ENCODE results near the gene COX19.
"Not testable (repeated sequence)": the region's sequence is repeated elsewhere in the genome, so short reads cannot be mapped to it uniquely, and the experiment has no call there.

COX19 gene

DNA sequence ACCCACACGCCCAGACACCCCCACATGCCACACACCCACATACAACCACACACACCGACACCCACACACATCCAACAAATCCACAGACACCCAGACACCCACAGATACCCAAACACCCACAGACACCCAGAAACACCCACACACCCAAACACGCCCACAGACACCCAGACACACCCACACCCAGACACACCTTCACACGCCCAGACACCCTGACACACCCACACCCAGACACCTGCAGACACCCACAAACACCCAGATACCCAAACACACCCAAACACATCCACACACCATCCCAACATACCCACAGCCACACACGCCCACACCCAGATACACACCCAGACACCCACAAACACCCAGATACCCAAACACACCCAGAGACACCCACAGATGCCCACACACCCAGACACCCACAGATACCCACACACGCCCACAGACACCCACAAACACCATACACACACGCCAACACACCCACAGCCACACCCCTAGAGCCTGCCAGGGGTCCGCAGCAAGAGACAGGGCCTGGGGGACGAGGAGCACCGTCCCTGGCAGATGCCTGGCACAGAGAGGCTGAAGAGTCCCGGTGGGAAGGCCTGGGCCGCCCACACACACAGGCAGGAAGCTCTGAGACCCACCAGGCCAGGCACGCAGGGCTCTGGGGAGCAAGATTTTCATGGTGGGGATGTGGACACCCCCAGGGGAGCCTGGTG lies 36.1 kb upstream of the COX19 start:
- in situ Hi-C loops (cut with MboI; ENCODE audit: low sequenced_read_pairs) = no loop called here

DNA sequence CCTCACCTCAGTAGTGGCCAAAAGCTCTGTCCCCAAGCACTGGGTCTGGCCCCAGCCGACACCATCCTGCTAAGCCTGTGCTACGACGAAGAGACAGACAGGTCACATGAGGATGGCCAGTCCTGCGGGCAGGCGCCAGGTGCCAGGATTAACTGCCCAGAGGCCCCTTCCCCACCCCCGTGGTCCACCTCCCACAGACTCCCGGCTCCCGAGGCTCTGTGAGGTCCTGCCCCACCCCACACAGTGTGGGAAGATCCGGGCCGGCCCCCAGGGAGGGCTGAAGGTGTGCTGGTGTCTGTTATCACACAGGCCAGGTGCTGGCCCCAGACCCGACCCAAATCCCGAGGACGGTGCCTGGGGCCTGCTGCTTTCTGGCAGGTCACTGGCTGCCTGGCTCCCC lies 34.9 kb upstream of the COX19 start:
- in situ Hi-C loops (cut with MboI; ENCODE audit: low sequenced_read_pairs) = no loop called here

DNA sequence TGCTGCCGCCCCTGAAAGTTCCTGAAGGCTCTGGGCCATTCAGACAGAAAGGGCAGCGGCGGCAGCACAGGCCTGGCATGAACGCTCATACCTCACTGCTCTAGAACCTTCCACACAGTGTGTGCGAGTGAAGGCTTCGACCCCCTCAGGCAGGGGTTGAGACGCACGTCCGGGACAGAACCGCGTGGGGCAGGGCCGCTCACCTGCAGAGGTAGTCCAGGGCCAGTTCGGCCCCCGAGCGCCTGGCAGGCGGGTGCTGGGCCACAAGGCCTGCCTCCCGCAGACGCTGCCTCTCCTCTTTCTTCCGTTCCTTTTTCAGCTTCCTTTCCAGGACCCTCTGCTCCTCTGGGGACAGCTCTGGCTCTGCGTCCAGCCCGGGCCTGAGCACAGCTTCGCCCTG lies 34.4 kb upstream of the COX19 start:
- in situ Hi-C loops (cut with MboI; ENCODE audit: low sequenced_read_pairs) = no loop called here

DNA sequence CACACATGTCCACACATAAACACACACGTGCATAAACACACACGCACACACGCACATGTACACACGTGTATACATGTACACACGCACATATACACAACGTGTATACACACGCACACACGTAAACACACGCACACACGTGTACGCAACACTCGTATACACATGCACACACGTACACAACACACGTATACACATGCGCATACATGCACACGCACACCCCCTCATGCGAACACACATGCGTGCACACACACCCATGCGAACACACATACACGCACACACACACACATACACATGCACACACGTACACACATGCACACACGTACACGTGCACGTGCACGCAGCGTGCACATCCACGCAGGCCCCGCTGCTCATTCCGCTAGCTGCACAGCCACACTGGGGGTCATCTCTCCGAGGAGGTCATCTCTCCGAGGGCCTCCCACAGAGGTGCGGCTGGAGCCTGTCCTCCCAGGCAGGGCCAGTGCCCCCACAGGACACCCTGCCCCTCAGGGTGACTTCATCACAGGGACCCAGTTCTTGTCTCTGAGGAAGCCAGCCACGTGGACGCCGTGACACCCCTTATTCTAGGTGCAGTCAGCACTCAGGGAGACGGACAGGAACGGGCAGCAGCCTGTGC lies 33.5 kb upstream of the COX19 start:
- in situ Hi-C loops (cut with MboI; ENCODE audit: low sequenced_read_pairs) = no loop called here

DNA sequence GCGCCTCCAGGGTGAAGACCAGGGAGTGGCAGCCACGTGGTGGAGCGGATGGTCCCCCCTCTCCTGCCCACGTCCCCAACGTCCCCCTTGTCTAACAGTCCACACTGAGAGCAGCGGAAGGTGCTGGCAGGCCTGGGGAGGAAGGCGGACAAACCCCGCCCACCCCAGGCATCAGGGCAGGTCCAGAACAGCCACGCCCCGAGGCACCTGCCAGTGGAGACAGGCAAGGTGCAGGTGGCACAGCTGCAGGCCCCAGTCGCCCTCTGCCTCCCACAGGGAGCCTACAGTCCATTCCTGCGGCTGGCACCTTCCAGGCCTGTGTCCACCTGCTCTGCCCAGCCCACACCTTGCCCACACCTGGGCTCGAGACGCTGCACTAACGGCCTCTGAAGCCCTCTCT lies 32.6 kb upstream of the COX19 start:
- in situ Hi-C loops (cut with MboI; ENCODE audit: low sequenced_read_pairs) = no loop called here

DNA sequence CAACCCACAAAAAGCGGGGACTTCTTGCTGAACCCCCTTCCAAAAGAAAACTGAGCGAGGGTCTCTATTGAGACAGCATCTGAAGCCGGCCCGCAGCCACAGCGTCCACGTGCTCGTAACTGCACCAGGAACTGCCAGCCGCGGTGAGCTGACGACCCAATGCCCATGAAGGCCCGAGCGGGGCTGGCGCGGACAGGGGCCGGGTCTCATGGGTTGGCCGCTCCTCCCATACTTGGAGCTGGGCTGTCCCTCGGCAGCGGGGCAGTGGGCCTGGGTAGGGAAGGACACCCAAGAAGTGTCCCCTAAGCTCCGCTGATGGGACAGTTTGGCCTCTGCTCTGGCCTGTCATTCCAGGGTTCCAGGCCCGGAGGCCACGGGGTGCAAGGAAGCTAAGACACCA lies 30.0 kb upstream of the COX19 start:
- in situ Hi-C loops (cut with MboI; ENCODE audit: low sequenced_read_pairs) = no loop called here

DNA sequence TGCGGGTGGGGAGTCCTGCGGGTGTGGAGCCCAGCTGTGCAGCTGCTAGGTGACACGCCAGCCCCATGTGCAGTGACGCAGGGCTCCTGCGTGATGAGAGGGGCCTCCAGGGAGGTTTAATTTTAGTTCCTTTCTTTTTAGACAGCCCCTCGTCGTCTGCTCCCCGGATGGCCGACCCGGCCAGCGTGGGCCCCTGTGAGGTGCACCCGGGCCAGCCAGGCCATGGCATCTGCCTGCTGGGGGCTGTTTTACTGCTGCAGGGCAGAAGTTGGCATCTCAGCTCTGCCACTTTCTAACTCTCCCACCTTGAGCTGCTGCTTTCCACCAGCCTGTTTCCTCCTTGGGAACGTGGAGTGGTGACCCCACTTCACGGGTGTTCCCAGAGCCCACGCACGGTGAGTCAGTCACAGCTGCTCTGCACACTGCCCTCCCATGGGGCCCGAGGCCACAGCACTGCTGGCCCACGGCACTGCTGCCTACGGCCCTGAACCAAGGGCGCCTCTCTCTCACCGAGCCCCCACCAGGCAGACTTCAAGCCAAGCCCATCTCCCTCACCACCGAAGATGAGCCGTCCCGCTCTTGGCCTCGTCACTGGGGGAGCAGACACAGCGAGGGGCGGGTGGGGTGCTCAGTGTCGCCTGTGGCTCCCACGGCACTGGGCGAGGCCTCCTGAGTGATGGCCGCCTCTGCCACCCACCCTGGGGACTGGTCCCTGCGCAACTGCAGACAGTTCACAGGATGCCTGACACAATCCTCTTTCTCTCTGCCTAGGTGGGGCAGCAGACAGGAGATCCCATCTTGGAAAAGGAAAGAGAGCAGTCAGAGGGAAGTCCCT lies 28.9 kb upstream of the COX19 start:
- in situ Hi-C loops (cut with MboI; ENCODE audit: low sequenced_read_pairs) = no loop called here

DNA sequence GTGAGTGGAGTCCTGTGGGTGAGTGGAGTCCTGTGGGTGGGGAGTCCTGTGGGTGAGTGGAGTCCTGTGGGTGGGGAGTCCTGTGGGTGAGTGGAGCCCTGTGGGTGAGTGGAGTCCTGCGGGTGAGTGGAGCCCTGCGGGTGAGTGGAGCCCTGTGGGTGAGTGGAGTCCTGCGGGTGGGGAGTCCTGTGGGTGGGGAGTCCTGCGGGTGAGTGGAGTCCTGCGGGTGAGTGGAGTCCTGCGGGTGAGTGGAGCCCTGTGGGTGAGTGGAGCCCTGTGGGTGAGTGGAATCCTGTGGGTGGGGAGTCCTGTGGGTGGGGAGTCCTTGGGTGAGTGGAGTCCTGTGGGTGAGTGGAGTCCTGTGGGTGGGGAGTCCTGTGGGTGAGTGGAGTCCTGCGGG lies 27.1 kb upstream of the COX19 start:
- in situ Hi-C loops (cut with MboI; ENCODE audit: low sequenced_read_pairs) = not testable (repeated sequence)

DNA sequence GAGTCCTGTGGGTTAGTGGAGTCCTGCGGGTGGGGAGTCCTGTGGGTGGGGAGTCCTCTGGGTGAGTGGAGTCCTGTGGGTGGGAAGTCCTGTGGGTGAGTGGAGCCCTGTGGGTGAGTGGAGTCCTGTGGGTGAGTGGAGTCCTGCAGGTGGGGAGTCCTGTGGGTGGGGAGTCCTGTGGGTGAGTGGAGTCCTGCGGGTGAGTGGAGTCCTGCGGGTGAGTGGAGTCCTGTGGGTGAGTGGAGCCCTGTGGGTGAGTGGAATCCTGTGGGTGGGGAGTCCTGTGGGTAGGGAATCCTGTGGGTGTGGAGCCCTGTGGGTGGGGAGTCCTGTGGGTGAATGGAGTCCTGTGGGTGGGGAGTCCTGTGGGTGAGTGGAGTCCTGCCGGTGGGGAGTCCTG lies 26.7 kb upstream of the COX19 start:
- in situ Hi-C loops (cut with MboI; ENCODE audit: low sequenced_read_pairs) = not testable (repeated sequence)

DNA sequence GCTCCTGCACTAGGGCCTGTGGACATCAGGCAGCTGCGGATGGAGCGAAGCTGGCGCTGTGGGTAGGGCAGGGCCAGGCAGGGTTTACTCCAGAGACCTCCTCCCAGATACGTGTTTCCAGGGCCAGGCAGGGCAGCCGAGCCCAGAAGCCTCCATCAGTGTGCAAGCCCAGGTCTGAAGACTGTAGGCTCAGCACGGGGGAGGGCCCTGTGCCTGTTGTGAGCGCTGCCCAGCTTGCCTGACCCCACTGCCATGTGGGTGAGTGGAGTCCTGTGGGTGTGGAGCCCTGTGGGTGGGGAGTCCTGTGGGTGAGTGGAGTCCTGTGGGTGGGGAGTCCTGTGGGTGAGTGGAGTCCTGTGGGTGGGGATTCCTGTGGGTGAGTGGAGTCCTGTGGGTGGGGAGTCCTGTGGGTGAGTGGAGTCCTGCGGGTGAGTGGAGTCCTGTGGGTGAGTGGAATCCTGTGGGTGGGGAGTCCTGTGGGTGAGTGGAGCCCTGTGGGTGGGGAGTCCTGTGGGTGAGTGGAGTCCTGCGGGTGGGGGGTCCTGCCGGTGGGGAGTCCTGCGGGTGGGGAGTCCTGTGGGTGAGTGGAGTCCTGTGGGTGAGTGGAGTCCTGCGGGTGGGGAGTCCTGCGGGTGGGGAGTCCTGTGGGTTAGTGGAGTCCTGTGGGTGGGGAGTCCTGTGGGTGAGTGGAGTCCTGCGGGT lies 25.9 kb upstream of the COX19 start:
- in situ Hi-C loops (cut with MboI; ENCODE audit: low sequenced_read_pairs) = not testable (repeated sequence)

DNA sequence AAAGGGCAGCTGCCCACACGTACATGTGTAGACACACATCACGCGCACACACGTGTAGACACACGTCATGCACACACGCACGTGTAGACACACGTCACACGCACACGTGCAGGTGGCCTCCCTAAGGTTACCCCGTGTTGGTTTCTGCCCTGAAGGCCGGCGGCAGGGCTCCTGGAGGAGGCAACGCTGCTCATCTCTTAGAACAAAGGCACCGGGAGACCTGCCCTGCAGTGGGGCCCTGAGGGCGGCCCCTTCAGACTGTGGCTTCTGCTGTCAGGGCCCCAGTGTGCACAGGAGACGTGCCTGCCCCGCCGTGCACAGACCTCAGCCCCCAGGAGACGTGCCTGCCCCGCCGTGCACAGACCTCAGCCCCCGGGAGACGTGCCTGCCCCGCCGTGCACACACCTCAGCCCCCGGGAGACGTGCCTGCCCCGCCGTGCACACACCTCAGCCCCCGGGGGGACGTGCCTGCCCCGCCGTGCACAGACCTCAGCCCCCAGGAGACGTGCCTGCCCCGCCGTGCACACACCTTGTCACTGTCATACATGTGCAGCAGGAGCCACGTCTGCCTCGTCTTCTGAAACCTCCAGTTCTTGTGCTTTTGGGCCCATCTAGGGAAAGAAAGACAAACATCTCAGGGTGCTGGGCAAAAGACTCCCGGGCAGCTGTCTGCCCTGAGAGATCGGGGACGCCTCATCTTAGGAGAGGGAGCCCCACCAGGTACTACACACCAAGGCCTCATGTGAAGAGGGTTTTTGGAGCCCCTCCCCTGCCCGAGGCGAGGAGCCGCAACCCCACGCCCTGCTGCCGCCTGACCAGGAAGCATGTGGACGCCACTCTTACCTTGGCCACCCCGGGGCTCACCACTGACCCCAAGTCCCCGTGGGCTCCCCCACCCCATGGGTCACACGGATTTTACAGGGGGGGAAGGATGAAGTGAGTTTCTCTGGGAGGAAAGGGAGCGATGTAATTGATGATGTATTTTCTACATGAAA lies 24.9 kb upstream of the COX19 start:
- in situ Hi-C loops (cut with MboI; ENCODE audit: low sequenced_read_pairs) = no loop called here

DNA sequence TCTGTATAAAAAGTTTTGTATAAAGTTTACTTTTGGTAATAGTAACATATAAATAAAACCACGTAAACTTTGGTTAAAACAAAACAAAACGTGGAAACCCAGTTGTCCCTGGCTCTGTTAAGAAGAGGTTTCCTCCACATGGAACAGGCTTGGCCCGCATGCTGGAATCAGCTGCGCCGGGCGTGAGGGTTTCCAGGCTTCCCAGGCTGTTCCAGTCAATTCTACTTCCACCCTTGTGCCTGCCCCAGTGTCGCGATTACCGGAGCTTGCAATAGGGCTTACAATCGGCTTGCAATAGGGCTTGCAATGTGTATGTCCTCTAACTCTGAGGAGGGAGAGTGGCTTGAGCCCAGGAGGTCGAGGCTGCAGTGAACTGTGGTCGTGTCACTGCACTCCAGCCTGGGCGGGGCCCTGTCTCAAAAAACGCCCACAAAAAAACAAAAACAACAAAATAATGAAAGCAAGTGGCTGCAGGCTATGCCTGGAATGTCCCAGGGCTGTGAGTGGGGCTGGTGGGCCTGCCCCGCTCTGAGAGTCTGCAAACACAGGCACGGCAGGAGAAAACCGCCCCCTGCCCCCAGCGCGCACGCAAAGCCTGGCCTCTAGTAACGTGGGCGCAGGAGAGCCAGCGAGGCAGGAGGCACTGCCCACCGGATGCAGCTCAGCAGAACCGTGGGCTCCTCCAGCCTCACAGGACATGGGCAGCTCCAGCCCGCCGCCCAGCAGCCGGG lies 24.0 kb upstream of the COX19 start:
- in situ Hi-C loops (cut with MboI; ENCODE audit: low sequenced_read_pairs) = no loop called here

DNA sequence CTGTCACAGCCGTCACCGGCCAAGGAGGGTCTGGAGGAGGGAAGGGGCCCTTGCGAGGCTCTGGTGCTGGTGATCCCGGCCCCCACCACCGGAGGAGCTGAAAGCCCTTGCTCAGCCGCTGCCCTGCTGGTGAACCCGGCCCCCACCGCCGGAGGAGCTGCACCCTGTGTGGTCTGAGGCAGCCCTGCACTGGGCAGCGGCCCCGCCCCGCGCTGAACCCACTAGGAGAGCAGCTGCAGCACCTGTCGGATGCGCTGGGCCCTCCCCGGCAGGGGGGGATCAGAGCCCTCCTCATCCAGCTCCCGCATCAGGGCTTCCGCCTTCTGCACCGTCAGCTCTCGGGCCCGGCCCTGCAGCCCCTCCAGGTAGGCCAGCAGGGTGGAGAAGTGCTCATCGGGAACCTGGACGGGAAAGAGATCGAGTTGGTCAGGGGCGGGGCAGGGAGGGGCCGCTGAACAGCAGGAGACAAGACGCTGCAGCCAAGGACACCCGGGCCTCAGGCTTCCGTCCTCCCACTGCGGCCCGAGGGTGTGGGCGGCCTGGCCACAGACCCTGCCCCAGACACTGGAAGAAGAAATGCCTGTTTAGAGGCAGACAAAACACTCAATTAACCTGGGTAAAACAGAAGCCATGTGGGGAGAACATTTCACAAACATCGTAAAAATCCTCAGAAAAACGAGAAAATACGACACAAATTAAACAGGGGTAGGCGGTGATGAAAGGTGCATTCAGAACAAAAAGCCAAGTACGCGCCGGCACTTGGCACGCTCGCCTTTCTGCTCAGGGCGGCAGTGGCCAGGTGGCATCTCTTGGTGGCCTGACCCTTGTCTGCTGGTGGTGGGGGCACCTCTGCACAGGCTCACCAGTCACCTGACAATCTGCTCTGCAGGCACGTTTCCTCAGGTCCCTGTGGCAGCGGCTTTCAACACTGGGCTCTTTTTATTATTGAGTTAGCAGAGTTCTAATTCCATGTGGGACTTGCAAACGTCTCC lies 22.4 kb upstream of the COX19 start:
- in situ Hi-C loops (cut with MboI; ENCODE audit: low sequenced_read_pairs) = no loop called here

DNA sequence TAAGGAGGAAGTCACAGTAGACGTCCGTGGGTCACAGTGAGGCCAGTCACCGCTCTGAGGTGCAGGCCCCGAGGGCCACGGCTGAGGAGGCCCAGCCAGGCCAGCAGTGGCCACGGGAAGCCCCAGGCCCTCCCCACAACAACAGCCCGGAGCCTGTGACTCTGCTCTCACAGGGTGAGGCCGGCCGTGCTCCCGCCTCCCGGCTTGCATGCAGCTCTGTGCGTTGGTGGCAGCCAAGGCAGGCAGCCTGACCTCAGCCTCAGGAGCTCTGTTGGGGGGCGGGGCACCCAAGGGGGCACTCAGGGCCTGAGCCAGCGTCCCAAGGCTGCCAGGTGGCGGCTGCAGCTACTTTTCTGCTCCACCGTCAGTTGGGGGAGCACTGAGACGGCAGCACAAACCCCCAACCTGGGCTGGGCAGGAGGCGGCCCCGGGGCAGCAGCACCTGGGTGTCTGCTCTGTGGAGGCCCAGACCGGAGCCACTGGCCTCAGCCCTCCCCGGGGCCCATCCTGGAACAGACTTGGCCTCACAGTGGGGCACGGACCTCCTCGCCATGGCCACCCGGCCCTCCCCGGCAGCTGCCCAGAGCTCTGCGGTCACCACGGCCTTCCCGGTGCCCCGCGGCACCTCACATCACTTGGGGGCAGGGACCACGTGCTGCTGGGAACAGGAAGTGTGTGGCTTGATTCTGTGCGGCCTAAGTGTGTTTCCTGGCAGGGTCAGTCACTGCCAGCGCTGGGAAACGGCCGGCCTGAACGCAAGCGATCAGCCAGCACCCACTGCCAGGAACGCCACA lies 20.9 kb upstream of the COX19 start:
- in situ Hi-C loops (cut with MboI; ENCODE audit: low sequenced_read_pairs) = no loop called here

DNA sequence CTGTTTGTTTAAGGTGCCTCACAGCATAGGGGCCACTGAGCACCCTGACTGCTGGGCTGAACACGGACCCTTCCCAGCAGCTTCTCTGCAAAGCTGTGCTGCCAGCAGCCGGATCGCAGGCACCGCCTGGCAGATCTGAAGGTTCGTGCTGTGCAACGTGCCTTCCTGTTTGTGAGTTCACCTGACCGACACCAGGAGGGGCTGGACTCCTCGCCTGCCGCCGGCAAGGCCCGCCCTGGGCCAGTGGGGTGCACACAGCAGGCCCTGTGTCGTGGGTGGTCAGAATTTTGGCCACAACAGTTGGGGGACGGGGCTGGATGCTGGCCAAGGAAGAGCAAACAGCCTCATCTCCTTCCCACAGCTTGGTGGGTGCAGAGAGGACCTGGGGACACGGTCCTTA lies 20.2 kb upstream of the COX19 start:
- in situ Hi-C loops (cut with MboI; ENCODE audit: low sequenced_read_pairs) = no loop called here

DNA sequence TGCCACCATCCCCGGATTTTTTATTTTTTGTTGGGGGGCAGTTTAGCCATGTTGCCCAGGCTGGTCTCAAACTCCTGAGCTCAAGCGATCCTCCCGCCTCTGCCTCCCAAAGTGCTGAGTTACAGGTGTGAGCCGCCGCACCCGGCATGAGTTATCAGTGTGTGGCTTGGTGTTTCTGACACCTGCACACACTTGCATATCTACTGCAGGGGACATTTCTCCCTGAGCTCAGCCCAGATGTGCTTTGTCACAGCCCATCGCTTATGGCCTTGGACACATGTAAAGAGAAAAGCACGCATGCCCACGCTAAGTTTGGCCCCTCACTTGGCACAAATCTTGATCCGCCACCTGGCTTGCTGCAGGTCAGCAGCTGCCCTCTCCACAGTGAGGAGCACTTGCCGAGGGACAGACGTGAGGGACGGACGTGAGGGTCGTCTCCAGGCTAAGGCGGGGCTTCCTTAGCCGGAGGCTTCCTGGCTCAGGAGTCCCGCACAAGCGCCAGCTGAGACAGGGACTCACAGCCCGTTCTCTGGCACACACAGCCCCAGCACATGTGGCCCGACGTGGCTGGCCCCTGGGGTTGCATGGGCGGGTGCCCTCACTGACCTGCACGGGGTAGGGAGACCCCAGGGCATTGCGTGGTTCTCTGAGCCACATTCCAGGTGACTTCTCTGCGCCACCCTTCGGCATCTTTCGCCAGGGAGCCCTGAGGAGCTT lies 19.4 kb upstream of the COX19 start:
- in situ Hi-C loops (cut with MboI; ENCODE audit: low sequenced_read_pairs) = no loop called here

Measured in hTERT RPE-1 (cell line).